DMS53 treated with DMSO at 0.1 percent for 48 hours (cell line): ENCODE results near the gene ALOX12B.
"Not testable (repeated sequence)": the region's sequence is repeated elsewhere in the genome, so short reads cannot be mapped to it uniquely, and the experiment has no call there.

Source experiments
- DNase-seq: peaks from one replicate; lab custom pipeline; 2025; ENCODE audit not compliant: unreplicated experiment; lab: John Stamatoyannopoulos, UW

Gene ALOX12B

GRCh38 chr17:8089728-8090127, 2.2 kb upstream of the ALOX12B start:
- no peak for DNase-seq

GRCh38 chr17:8087952-8088230, 375 bp upstream of the ALOX12B start:
- no peak for DNase-seq

- no peak for DNase-seq
These were observed 3.3 kb downstream of the ALOX12B start for GRCh38 chr17:8084250-8084649.

- no peak for DNase-seq
These were observed 5.2 kb downstream of the ALOX12B start for GRCh38 chr17:8082292-8082691.

GRCh38 chr17:8081876-8082275, 5.6 kb downstream of the ALOX12B start:
- DNase-seq, result no peak

GRCh38 chr17:8080799-8081219, 6.7 kb downstream of the ALOX12B start:
- no peak for DNase-seq

- DNase-seq, result no peak
These were observed 7.2 kb downstream of the ALOX12B start for GRCh38 chr17:8080208-8080798.

GRCh38 chr17:8079291-8080207, 8.0 kb downstream of the ALOX12B start:
- DNase-seq, result peak; percentile 90

- DNase-seq, result not testable (repeated sequence)
These were observed 9.6 kb downstream of the ALOX12B start for GRCh38 chr17:8077939-8078338.

- no peak for DNase-seq
These were observed 10.8 kb downstream of the ALOX12B start for GRCh38 chr17:8076502-8077266.

- DNase-seq, result no peak
These were observed 11.8 kb downstream of the ALOX12B start for GRCh38 chr17:8075574-8076342.

GRCh38 chr17:8075081-8075480, 12.4 kb downstream of the ALOX12B start:
- no peak for DNase-seq

- no peak for DNase-seq
These were observed 13.0 kb downstream of the ALOX12B start for GRCh38 chr17:8074554-8074953.

GRCh38 chr17:8073627-8074484, 13.7 kb downstream of the ALOX12B start:
- peak; percentile 73 for DNase-seq

- no peak for DNase-seq
These were observed 14.6 kb downstream of the ALOX12B start for GRCh38 chr17:8072729-8073461.

GRCh38 chr17:8072341-8072728, 15.2 kb downstream of the ALOX12B start:
- DNase-seq, result no peak

- DNase-seq, result no peak
These were observed 16.0 kb downstream of the ALOX12B start for GRCh38 chr17:8071496-8071895.

GRCh38 chr17:8069587-8069860, 18.0 kb downstream of the ALOX12B start:
- no peak for DNase-seq

GRCh38 chr17:8068736-8069586, 18.6 kb downstream of the ALOX12B start:
- DNase-seq, result no peak
